GM18951 (cell line): Measurements from ENCODE around the gene CTNNA2.

Experiments used
- POLR2A ChIP-seq: IDR thresholded peaks from 4 replicates; pipeline ENCODE4 v1.6.1; 2011; ENCODE audit warnings: mild to moderate bottlenecking; ENCODE audit not compliant: insufficient read length, insufficient read depth; ENCODE audit errors: extremely low read depth
- in situ Hi-C: fragments of 300-500 bp; cut with MboI; formaldehyde crosslinking; loops from one replicate; pipeline ENCODE4 v1.12.0; 2022; ENCODE audit warnings: low sequenced_read_pairs, mixed read lengths, inconsistent platforms; ENCODE audit not compliant: unreplicated experiment

The CTNNA2 gene

DNA sequence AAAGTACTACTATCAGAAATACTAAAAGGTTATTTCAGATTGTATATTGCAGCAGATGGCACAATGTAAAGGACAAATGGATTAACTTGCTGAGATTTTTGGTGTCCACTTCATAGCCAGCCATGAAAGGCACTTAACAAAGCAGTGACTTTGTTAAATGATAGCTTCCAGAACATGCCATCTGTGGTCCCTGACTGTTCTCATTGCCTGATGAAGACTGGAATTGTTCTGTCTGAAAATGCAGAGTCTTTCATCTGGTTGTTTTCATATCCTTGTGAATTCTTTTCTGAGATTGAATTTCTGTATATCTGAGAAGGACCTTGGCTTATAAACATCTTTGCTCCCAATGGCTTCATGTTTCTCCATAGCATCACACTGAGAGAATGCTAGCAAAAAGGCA lies 836.1 kb downstream of the CTNNA2 start:
- no peak for TF ChIP-seq POLR2A
- in situ Hi-C loops, result no loop called here

- in situ Hi-C loops, result no loop called here
- TF ChIP-seq POLR2A, result no peak
Observed at GRCh38 chr2:80351231-80351630, 838.4 kb downstream of the CTNNA2 start.

DNA sequence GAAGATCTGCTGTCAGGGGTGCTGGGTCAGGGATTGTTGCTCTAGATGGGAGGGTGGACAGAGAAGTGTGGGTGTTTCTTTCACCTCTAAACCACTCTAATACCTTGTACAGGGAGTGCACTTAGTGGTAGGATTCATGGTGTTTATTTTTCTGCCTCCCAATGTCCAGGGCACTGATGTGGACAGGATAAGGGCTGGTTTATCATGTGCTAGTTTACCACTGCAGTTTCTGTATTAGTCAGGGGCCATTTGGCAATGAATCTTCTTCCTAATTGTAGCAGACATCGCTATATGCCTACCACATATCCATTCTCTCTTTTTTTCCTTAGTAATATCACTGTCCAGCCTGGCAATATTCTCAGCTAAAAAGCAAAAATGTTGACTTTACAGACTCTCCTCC lies 842.0 kb downstream of the CTNNA2 start:
- in situ Hi-C loops, result no loop called here
- no peak for TF ChIP-seq POLR2A

- in situ Hi-C loops, result no loop called here
- TF ChIP-seq POLR2A, result no peak
Observed at GRCh38 chr2:80361904-80362303, 849.1 kb downstream of the CTNNA2 start.

DNA sequence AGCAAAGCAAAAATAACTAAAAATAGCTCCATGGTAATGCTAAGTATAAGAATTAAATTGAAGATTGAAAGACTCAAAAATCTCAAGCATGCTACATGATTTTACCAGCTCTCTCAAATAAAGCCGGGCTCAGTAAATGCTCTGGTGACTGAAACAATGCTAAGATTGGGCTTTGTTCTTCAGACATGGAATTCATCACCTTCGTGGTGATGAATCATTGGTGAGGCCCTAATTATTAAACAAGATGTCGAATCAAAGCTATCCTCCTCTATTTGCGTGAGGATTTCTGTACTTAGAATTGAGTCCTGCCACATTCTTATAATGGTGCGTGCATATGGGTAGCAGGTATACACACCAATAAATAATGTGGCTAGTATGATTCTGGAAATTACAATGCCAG lies 850.5 kb downstream of the CTNNA2 start:
- in situ Hi-C loops, result no loop called here
- TF ChIP-seq POLR2A, result no peak

DNA sequence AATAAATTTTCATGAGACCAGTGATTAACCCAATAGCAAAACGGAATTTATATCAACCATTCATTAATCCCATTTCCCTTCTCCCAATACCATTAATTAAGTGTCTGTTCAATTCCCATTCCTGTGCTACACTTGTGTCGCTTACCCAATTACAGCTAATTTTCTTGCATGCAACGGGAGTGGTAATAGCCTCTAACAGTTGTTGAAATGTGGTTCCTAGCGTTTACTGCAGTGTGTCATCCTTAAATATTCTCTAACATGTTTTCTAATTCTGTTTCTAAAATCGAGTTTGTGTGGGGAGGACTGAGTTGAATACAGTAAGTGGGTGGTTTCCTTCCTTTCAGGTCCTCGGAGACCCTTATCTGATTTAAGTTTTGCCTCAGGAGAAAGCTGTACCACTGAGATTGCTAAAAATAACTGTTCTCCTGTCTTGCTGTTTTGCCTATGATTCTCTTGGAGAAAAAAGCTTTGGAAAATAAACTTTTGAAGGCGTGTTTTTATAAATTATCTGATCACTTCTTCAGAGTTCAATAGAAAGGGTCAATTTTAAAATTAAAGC lies 851.0 kb downstream of the CTNNA2 start:
- in situ Hi-C loops, result no loop called here
- no peak for TF ChIP-seq POLR2A

DNA sequence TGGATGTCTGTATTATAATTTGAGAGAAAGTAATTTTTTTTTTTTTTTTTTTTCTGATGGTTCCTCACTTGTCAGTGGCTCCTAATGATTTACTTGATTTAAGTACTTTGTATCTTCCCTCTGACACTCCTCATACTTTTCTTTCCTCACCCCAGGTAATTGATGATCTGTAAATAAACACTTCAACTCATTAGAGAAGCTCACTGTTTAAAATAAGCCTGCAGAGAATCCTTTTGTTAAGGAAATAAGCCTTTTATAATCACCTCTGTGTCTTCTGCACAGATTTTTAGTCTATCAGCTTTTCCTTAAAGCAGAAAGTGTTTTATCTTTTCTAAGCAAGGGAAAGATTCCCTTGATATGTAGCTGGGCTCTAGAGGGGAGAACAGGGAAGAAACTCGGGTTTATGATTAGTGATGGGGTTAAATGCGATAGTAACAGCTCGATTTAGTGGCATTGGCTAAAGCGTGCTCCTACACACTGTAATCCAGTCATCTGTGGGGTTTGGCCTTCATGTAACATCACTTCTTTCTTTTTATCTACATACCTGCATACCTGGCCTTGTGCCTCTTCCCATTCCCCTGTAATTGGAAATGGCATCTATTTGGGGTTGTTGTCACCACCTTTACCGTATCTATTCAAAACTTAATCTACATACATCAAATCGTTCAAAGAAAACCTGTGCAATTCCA lies 851.8 kb downstream of the CTNNA2 start:
- in situ Hi-C loops, result no loop called here
- no peak for TF ChIP-seq POLR2A

DNA sequence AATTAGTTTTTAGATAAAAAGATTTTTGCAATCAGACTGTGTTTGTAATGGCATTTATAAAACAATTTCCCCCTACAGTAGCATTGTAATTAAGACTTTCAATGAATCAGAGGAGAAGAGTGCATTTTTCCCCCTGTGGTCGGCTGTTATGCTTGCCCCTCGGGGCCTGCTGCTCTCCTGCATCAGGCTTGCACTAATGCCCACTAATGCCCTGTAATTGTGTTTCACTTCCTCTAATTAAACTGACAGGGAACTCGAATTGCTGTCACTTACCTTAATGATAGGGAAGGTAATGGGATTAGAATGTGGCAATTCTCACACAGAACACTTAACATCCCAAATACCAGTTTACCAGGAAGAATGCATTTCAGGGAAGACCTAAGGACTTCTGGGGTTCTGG lies 852.9 kb downstream of the CTNNA2 start:
- TF ChIP-seq POLR2A, result no peak
- in situ Hi-C loops, result no loop called here

- TF ChIP-seq POLR2A, result no peak
- in situ Hi-C loops, result no loop called here
Observed at GRCh38 chr2:80370375-80371009, 857.6 kb downstream of the CTNNA2 start.

GRCh38 chr2:80374105-80374504 lies 861.3 kb downstream of the CTNNA2 start:
- no peak for TF ChIP-seq POLR2A
- in situ Hi-C loops, result no loop called here

DNA sequence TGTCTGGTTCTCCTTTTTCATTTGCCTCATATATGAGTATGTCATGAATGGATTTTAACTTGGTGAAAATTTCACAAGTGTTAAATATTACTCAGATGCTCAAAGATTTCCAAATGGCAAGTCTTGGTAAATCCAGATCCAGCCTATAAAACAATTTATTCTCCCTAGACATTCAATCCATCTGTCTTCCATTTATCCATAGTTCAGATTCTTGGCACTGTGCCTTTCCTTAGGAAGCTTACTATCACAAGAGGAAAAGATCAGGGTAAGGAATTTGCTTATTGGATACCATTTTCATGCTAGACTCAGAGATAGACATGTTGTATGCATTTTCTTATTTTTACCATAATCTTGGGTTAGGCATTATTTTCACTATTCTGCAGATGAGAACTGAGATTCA lies 864.2 kb downstream of the CTNNA2 start:
- no peak for TF ChIP-seq POLR2A
- in situ Hi-C loops, result no loop called here

DNA sequence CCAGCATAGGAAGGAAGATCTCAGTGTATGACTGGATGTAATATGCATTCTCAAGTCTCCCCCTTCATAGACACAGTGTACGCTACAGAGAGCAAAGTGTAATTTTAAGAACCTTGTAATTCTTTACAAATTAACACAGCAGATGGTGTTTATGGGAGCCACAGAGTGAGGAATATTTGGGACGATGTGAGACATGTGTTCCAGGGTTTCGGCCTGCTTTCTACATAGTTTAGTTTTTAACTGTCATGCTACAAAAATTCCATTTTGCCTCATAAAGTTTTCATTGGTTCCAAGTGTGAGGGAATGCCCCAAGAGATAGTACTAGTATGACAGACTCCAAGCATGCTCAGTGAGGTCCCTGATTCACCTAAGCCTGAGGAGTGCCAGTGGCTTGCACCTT lies 867.9 kb downstream of the CTNNA2 start:
- in situ Hi-C loops, result no loop called here
- TF ChIP-seq POLR2A, result no peak

DNA sequence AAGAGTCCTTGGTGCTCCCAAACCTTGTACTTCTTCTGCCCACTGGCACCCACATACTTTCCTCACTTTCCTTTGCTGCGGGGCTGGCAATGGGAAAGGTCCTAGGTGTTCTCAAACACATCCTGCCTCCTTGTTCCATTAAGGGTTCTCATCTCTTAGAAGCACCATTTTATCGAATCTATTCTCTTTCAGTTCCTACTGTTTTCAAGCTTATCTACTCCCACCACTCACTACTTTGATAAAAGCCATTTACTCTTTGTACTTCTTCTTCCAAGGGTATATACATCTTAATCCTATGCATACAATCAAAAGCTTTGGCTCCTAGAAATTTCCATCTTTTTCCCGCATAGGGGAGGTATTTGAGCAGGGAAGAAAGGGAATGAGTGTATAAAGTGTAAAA lies 868.8 kb downstream of the CTNNA2 start:
- TF ChIP-seq POLR2A, result no peak
- in situ Hi-C loops, result no loop called here

- in situ Hi-C loops, result no loop called here
- TF ChIP-seq POLR2A, result no peak
Observed at GRCh38 chr2:80392441-80392840, 879.6 kb downstream of the CTNNA2 start.
